CD1c-positive myeloid dendritic cell (primary cell): ENCODE results near the gene RPL6.

Source experiments
- DNase-seq: peaks from one replicate; pipeline ENCODE4 v3.0.0-alpha.2; 2016; ENCODE audit errors: extremely low spot score

The RPL6 gene

GRCh38 chr12:112380663-112381405 is 28.6 kb downstream of the RPL6 start:
- DNase-seq, result no peak

GRCh38 chr12:112375105-112375504 is 34.3 kb downstream of the RPL6 start:
- no peak for DNase-seq

- DNase-seq, result no peak
Measured at GRCh38 chr12:112374166-112374740, 35.2 kb downstream of the RPL6 start.

GRCh38 chr12:112370868-112371510 is 38.4 kb downstream of the RPL6 start:
- no peak for DNase-seq

GRCh38 chr12:112370199-112370598 is 39.2 kb downstream of the RPL6 start:
- DNase-seq, result no peak

- DNase-seq, result no peak
Measured at GRCh38 chr12:112368856-112369255, 40.5 kb downstream of the RPL6 start.

- no peak for DNase-seq
Measured at GRCh38 chr12:112367965-112368364, 41.4 kb downstream of the RPL6 start.

- DNase-seq, result no peak
Measured at GRCh38 chr12:112362310-112362709, 47.1 kb downstream of the RPL6 start.

- no peak for DNase-seq
Measured at GRCh38 chr12:112361271-112361670, 48.1 kb downstream of the RPL6 start.

GRCh38 chr12:112359290-112359689 is 50.1 kb downstream of the RPL6 start:
- DNase-seq, result no peak

GRCh38 chr12:112357214-112357613 is 52.2 kb downstream of the RPL6 start:
- no peak for DNase-seq
